Measurements from ENCODE around the gene FSTL3.

DNA sequence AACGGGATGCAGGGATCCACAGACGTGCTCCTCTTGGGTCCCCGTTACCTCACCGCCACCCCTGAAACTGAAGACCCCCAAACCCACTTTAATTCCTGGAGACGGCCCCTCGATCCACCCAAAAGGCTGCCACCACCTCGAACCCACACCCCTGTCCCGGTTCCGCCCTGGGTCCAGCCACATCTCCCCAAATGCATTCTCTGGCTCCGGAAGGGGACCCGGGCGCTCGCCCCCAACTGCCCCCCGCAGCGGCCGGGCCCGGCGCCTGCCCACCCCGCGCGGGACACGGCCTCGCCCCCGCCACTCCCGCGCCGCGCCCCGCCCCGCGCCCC is 219 bp upstream of the FSTL3 start:
- TF ChIP-seq, protein P1, sequence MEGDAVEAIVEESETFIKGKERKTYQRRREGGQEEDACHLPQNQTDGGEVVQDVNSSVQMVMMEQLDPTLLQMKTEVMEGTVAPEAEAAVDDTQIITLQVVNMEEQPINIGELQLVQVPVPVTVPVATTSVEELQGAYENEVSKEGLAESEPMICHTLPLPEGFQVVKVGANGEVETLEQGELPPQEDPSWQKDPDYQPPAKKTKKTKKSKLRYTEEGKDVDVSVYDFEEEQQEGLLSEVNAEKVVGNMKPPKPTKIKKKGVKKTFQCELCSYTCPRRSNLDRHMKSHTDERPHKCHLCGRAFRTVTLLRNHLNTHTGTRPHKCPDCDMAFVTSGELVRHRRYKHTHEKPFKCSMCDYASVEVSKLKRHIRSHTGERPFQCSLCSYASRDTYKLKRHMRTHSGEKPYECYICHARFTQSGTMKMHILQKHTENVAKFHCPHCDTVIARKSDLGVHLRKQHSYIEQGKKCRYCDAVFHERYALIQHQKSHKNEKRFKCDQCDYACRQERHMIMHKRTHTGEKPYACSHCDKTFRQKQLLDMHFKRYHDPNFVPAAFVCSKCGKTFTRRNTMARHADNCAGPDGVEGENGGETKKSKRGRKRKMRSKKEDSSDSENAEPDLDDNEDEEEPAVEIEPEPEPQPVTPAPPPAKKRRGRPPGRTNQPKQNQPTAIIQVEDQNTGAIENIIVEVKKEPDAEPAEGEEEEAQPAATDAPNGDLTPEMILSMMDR (conservative IDR thresholded peaks at IDR 0.05; ENCODE audit: low read depth, low read length): no peak
- TF ChIP-seq EZH2 (IDR thresholded peaks at IDR 0.05; ENCODE audit: borderline replicate concordance, low read depth, low read length, poor library complexity, severe bottlenecking): no peak

All from A673 (cell line).